Measurements from ENCODE around the gene ZNF521.

Gene ZNF521

GRCh38 chr18:25192065-25192464 is 159.9 kb downstream of the ZNF521 start:
- no peak overlapping the region for H3K4me3 Mint-ChIP-seq
- no peaks in the 10 kb centered on the region for H3K36me3 Mint-ChIP-seq
- no peak overlapping the region for H3K27ac Mint-ChIP-seq
- H3K27me3 Mint-ChIP-seq, result no peaks in the 10 kb centered on the region
- no peak for ATAC-seq
- H3K9me3 Mint-ChIP-seq, result no peaks in the 10 kb centered on the region
- no peaks in the 10 kb centered on the region for H3K4me1 Mint-ChIP-seq

- H3K36me3 Mint-ChIP-seq, result no peaks in the 10 kb centered on the region
- H3K4me3 Mint-ChIP-seq, result no peak overlapping the region
- H3K4me1 Mint-ChIP-seq, result no peaks in the 10 kb centered on the region
- H3K9me3 Mint-ChIP-seq, result no peaks in the 10 kb centered on the region
- ATAC-seq, result no peak
- peaks cover 2% of the 10 kb centered on the region for H3K27me3 Mint-ChIP-seq
- no peak overlapping the region for H3K27ac Mint-ChIP-seq
These were observed 161.5 kb downstream of the ZNF521 start for GRCh38 chr18:25190472-25190871.

DNA sequence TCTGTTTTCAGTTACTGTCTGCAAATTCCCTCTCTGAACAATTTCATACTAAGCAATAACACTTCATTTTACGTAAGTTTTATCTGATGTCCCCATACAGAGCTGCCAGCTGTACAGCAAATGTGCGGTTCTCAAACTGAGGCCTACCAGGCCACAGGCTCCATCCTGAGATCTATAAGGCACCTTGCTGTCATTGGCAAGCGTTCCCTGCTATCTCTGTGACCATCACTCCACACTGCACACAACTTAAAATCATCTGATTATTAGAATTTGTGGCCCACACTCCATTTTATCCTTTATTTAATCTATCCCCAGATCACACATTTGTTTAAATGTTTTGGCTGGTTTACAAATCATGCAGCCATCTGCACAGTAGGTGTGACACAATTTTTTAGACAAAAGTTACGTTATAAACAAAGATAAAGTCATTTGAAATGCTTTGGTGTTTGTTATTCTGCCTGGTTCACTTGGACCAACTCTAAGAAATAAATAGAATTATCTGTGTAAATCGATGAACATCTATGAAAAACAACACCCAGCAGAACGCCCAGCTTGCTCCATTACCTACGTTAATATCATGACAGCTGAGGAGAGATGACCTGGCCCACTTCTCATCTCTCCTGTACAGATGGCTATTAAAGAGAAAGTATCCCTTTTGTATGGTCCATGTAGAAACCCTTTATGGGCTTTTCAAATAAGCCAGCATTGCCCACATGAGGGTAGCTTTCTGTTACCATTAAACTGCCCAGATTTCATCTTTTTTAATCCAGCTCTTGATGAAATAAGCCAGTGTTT is 162.4 kb downstream of the ZNF521 start:
- Mint-ChIP-seq H3K4me1 (no peaks in the 10 kb centered on the region), H3K27me3 (peaks cover 9% of the 10 kb centered on the region), H3K4me3 (no peak overlapping the region), H3K36me3 (no peaks in the 10 kb centered on the region), H3K9me3 (no peaks in the 10 kb centered on the region), H3K27ac (no peak overlapping the region)
- ATAC-seq, result no peak

DNA sequence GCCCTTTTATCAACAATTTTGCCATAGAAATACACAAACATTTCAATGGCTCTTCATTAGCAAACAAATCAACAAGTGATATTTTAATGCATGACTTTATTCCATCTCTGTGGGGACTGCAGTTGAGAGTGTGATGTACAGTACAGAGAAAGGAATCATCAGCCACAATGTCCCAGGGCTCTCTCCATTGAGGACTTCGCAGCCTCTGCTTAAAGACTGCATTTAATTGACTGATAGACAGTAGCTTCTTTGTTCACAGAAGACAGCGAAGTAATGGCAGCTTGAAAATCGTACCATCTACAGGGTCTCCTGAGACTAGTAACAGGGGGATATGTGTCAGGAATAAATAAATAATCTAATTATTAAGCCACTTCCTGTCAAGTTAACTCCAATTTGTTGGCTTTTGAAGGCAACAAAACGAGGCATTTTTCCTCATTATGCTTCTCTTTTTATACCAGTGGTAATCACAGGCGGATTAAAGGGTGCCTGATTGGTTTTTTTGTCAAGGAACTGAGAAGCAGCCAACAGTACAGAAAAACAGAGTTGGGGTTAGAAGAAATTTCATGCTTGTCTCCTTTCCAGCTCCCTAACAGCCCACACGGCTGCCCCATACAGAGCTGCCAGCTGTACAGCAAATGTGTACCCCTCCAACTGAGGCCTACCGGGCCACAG is 164.3 kb downstream of the ZNF521 start:
- H3K27me3 Mint-ChIP-seq, result peaks cover 19% of the 10 kb centered on the region
- no peaks in the 10 kb centered on the region for H3K9me3 Mint-ChIP-seq
- H3K36me3 Mint-ChIP-seq, result no peaks in the 10 kb centered on the region
- no peak overlapping the region for H3K4me3 Mint-ChIP-seq
- no peak for ATAC-seq
- no peaks in the 10 kb centered on the region for H3K4me1 Mint-ChIP-seq
- H3K27ac Mint-ChIP-seq, result no peak overlapping the region

DNA sequence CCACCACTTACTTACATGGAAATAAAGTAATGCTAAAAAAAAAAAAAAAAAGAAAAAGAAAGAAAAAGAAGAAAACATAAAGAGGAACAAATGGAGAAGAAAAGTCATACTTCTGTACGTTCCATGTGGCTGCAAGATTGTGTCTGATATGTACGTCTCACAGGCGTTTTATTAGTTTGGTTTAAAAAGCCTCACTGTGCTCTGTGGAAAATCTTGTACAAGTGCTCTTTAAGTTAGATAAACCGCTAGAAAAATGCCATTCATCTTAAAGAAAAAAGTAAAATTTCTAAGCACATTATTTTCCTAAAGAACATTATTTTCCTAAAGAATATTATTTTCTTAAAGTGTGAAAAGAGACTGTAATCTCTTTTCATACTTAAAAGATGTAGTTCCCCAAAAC is 165.1 kb downstream of the ZNF521 start:
- no peak for ATAC-seq

DNA sequence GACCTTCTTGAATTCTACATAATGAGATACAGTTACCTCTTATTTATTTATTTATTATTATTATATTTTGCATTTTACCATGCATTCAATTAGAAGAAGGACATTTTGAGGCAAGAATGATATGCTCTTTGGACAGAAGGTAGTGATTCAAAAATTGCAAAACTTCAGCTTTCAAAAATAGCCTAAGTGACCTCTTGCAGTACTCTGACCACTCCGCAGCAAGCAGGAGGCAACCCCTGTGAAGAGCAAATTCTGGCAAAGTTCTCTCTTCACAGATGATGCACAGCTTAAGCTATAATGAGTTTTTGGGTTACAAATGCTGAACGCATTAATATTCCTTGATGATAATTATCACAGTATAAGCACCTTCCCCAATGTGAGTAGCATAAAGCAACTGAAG is 170.0 kb downstream of the ZNF521 start:
- no peak for ATAC-seq
- Mint-ChIP-seq H3K9me3 (no peaks in the 10 kb centered on the region), H3K4me3 (no peak overlapping the region), H3K4me1 (no peaks in the 10 kb centered on the region), H3K36me3 (no peaks in the 10 kb centered on the region), H3K27ac (no peak overlapping the region), H3K27me3 (peaks cover 19% of the 10 kb centered on the region)

More for the DNA sequence above, 165.1 kb downstream of the ZNF521 start:
- Mint-ChIP-seq H3K4me3 (no peak overlapping the region), H3K36me3 (no peaks in the 10 kb centered on the region), H3K9me3 (no peaks in the 10 kb centered on the region), H3K27ac (no peak overlapping the region), H3K4me1 (no peaks in the 10 kb centered on the region), H3K27me3 (peaks cover 19% of the 10 kb centered on the region)

- ATAC-seq, result no peak
- Mint-ChIP-seq H3K4me3 (no peak overlapping the region), H3K4me1 (no peaks in the 10 kb centered on the region), H3K27me3 (peaks cover 19% of the 10 kb centered on the region), H3K27ac (no peak overlapping the region), H3K36me3 (no peaks in the 10 kb centered on the region), H3K9me3 (no peaks in the 10 kb centered on the region)
These were observed 170.4 kb downstream of the ZNF521 start for GRCh38 chr18:25181581-25181980.

DNA sequence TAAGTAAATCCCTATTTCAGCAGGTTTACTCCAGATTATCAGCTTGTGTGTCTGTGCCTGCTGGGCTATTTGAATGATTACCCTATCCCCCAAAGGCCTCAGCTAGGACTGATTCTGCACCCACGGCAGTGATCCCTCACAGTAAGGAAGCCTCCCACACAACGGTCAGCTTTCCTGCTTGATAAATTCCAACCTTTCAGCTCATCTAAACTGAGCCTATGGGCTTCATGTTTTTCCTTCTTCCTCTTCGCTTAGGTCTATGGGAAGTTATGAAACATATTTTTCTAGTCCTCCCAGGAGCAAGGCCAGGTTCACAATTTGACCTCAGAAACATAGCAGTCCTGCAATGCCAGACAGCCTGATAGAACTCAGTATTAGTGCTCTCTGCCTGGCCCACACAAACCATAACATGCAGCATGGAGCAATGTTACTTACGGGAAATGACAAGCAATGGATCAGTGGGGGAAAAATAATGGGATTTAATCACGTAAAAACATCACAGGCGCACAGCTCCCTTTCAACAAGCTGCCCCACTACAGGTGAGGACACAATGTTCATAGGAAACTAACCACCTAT is 170.9 kb downstream of the ZNF521 start:
- ATAC-seq, result no peak
- Mint-ChIP-seq H3K9me3 (no peaks in the 10 kb centered on the region), H3K36me3 (no peaks in the 10 kb centered on the region), H3K4me1 (no peaks in the 10 kb centered on the region), H3K27ac (no peak overlapping the region), H3K4me3 (no peak overlapping the region), H3K27me3 (peaks cover 19% of the 10 kb centered on the region)

DNA sequence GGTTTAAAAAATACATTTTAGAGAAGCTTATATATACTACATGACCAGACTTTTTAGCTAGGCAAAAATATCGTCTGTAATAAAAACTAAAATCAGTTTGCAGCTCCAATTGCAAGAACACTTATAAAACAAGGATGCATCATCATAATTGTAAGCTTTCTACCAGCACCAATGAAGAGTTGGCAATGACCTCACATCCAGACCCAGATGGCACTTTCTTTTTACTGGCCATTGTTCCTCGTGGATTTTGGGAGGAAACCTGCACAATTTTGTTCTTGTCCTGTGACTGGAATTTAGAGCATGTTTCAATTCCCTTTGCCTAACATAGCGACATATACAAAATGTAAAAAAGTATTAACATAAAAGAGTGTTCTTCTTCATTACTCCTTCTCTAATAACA is 174.3 kb downstream of the ZNF521 start:
- no peaks in the 10 kb centered on the region for H3K27me3 Mint-ChIP-seq
- no peak overlapping the region for H3K27ac Mint-ChIP-seq
- no peaks in the 10 kb centered on the region for H3K36me3 Mint-ChIP-seq
- no peaks in the 10 kb centered on the region for H3K9me3 Mint-ChIP-seq
- H3K4me3 Mint-ChIP-seq, result no peak overlapping the region
- H3K4me1 Mint-ChIP-seq, result no peaks in the 10 kb centered on the region
- ATAC-seq, result no peak

DNA sequence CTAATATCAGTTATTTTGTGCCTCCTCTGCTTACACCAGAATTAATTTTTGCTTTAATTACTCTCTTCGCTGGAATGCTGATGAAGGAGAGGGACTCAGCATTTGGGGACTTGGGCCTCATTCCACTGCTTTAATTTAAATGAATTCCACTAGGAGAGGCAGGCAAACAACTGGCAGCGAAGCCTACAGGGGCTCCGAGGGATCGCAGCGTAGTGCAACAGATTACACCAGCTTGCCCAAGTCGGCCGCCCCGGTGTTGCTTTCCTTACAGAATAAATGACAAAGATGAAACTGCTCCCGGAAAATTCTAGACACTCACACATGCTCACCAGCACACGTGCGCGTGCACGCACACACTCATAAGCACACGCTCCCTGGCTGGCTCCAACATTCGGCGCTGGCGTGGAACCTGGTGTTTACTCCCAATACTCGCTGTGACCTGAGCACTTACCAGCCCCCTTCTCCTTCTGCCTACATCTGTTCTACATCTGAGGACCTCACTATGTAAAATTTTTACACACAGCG is 175.4 kb downstream of the ZNF521 start:
- Mint-ChIP-seq H3K4me3 (no peak overlapping the region), H3K4me1 (no peaks in the 10 kb centered on the region), H3K27me3 (no peaks in the 10 kb centered on the region), H3K9me3 (no peaks in the 10 kb centered on the region), H3K27ac (no peak overlapping the region), H3K36me3 (no peaks in the 10 kb centered on the region)
- no peak for ATAC-seq

DNA sequence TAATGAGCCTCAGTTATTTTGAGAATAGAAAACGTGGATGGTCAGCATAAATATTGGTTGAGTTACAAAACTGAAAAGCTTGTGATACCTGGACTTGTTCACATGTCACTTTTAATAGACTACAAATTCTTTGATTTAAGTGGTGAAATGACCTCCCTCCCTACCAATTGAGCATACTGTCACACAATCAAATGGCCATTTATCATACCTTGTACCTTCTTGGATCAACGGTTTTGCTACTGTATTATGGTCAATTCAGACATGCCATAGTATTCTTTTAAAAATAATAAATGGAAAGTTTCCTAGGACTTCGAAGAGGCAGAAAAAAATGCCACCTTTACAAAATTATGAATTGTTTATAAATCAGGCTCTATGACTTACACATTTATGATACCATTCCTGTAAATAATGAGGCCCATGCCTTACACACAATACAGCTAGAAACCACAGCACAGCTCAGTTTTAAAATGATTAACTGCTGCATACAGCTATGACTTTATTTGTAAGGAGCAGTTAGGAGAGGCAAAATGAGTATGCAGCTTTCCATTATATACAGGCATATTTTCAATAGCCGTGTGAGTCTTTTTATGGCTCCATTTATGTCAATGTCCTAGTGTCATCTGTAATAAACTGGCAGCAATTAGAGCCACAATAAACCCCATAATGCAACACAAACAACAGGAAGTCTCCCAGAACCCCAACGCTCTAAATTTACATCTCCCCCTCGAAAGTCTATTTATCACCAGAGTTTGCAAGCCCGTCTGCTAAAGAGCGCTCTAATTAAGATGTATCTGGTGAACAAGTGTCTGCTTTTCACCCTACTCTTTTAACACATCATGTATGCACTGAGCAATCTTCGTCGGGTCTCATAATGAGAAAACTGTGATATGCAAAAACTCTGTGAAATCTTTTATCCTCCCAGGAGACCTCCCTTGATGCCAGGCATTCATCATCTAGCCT is 176.1 kb downstream of the ZNF521 start:
- Mint-ChIP-seq H3K4me1 (no peaks in the 10 kb centered on the region), H3K4me3 (no peak overlapping the region), H3K27me3 (no peaks in the 10 kb centered on the region), H3K36me3 (no peaks in the 10 kb centered on the region), H3K27ac (no peak overlapping the region), H3K9me3 (no peaks in the 10 kb centered on the region)
- no peak for ATAC-seq

DNA sequence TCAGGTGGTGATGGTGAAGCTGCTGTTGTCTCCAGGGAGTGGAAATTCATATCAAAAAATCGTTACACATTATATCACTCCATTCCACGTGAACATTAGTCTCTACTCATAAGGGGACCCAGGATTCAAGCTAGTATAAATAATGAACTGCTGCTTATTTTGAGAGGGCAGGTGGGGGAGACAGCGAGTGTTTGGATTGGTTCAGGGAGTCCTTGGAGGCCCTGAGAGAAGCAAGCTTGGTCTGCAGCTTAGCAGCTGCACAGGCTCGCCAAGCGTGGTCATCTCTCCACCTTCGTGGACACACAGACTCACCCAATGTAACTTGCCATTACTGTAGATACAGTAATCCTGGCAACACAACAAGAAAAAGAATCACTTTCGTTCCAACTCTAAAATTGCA is 177.6 kb downstream of the ZNF521 start:
- Mint-ChIP-seq H3K27ac (no peak overlapping the region), H3K36me3 (no peaks in the 10 kb centered on the region), H3K4me3 (no peak overlapping the region), H3K9me3 (no peaks in the 10 kb centered on the region), H3K27me3 (no peaks in the 10 kb centered on the region), H3K4me1 (no peaks in the 10 kb centered on the region)
- ATAC-seq, result peak; percentile 11

DNA sequence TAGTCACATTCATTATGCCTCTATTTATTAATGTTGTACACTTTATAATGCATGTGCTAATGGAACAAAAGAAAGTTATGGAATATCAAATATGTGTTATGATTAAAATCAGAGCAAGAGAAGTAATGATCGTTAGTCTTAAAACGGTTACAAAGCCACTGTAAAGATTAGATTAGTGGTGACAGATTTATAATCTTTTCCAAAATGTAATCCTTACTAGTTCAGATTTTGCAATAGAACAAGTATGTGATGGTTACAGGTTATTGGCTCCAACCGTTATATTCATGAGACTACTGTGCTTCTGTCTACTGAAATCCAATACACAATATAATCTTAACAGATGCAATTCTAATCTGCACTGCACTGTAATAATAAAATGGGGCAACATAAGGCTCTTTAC is 180.6 kb downstream of the ZNF521 start:
- ATAC-seq, result no peak
- H3K27ac Mint-ChIP-seq, result no peak overlapping the region
- H3K36me3 Mint-ChIP-seq, result no peaks in the 10 kb centered on the region
- H3K4me1 Mint-ChIP-seq, result no peaks in the 10 kb centered on the region
- no peaks in the 10 kb centered on the region for H3K27me3 Mint-ChIP-seq
- H3K4me3 Mint-ChIP-seq, result no peak overlapping the region
- no peaks in the 10 kb centered on the region for H3K9me3 Mint-ChIP-seq

DNA sequence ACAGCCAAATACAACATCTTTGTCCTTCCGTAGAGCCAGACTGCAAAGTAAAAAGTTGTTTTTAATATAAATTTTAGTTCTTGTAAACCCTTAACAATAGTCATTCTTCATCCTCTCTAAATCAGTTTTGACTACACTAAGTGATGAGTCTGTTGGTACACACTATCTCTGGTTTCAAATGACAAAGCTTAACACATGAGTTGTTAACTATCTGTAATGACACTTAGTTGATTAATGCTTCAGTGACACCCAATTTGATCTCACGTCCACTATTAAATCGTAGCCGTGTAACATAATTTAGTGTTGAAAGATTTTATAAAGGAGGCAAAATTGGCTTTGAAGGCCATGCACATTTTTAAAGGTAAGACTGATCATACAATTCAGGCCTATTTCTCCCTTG is 181.6 kb downstream of the ZNF521 start:
- no peak for ATAC-seq
- Mint-ChIP-seq H3K27ac (no peak overlapping the region), H3K4me3 (no peak overlapping the region), H3K27me3 (no peaks in the 10 kb centered on the region), H3K9me3 (no peaks in the 10 kb centered on the region), H3K36me3 (no peaks in the 10 kb centered on the region), H3K4me1 (peaks cover 1% of the 10 kb centered on the region)

- Mint-ChIP-seq H3K27ac (no peak overlapping the region), H3K9me3 (no peaks in the 10 kb centered on the region), H3K4me3 (no peak overlapping the region), H3K4me1 (peaks cover 8% of the 10 kb centered on the region), H3K27me3 (no peaks in the 10 kb centered on the region), H3K36me3 (no peaks in the 10 kb centered on the region)
- ATAC-seq, result no peak
These were observed 182.3 kb downstream of the ZNF521 start for GRCh38 chr18:25169701-25170100.

All from stimulated activated memory B cell treated with anti-CD40 and anti-IgM and Interleukin-4, amounts not matched to agents 10 μg/mL and 1 μg/mL and 100 μg/mL, for 72 hours (primary cell).